ENCODE measurements around the gene ARHGEF16.

ARHGEF16 gene

DNA sequence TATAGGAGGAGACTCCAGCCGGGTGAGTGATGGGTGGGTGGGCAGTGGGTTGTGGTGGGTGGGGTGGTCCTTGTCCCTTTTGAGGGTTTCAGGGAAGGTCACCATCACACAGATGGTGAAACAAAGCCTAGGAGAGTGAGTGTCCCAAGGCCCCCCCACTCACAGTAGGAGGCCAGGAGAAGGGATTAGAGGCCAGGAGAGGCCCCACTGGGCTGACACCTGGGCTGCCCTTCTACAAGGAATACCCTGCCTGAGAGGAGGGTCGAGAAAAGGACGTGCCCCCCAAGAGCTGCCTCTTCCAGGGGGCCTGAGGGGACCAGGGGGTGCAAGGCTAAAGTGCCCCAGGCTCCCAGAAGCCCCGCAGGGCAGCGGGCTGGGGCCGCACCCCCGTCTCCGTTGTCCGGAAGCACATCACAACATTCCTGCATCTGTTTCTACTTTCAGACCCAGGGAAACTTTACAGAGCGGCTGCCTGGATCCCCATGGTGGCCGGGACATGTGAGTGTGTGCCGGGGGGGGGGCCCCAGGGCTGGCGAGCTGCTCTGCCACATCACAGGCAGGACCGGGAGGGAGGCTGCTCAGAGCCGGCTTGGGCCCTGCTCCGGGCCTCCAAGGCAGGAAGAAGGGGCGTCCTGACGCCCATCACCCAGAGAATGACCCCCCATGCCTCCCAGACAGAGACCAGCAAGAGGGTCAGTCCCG lies 68.2 kb downstream of the ARHGEF16 start:
- DNase-seq: no peak

- DNase-seq: no peak
These were observed 69.5 kb downstream of the ARHGEF16 start for GRCh38 chr1:3523980-3524379.

DNA sequence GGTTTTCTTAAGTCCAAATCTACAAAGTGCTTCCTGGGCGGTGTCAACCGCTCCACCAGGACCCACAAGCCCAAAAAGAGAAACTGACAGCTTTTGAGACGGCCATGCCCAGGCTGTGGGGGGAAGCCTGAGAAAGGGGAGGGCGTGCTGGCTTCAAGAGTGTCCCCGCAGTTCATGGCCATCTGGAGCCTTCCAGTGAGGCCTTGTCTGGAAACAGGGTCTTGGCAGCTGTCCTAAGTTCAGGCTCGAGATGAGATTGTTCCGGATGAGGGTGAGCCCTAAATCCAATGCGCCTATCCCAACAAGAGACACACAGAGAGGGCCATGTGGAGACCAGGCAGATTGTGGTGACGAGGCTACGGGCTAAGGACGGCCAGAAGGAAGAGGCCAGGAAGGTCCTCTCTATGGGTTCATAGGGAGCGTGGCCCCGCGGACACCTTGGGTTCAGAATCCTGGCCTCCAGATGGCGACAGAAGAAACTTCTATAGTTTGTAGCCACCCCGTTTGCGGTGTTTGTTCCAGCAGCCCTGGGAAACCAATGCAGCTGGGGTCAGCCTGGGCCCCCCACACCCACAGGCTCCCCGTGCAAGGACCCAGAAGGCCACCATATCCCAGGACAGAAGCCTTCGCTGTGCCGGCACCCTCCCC lies 70.2 kb downstream of the ARHGEF16 start:
- no peak for DNase-seq

DNA sequence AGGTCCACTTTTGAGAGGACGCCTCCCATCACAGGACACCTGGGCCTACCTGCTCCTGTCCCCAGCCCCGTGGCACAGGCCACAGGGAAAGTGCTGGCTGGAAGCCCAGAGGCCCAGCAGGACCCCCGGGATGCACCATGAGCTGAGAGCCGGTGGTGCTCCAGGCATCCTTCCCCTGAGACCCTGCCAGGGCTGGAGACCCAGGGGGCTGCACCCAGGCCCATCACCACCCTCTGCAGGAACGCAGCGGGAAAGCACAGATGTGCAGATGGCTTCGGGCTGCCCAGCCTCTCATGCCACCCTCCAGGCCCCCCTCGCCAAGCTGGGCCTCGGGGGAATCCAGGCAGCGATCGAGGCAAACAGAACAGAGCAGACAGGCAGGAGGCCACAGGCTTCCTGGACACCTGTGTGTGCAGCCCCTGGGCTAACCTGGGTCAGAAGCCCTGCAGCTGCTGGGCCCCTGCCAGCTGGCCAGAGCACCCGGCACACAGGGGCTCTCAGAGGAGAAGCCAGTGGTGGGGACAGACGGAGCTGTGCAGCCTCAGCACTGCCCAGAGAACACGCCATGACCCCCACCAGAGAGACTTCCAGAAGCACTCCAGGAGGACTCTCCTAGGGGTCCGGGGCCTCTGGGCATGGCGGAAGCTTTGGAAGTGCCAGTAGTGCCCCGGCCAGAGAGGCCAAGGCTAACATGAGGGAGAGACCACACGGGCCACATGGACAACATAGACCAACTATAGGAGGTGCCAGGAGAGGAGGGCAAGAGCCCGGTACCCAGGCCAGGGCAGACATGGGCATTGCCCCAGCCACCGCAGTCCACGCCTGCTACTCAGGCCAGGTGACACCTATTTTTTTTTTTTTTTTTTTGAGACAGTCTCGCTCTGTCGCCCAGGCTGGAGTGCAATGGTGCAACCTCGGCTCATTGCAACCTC lies 71.4 kb downstream of the ARHGEF16 start:
- no peak for DNase-seq

- DNase-seq: no peak
These were observed 73.3 kb downstream of the ARHGEF16 start for GRCh38 chr1:3527774-3528173.

DNA sequence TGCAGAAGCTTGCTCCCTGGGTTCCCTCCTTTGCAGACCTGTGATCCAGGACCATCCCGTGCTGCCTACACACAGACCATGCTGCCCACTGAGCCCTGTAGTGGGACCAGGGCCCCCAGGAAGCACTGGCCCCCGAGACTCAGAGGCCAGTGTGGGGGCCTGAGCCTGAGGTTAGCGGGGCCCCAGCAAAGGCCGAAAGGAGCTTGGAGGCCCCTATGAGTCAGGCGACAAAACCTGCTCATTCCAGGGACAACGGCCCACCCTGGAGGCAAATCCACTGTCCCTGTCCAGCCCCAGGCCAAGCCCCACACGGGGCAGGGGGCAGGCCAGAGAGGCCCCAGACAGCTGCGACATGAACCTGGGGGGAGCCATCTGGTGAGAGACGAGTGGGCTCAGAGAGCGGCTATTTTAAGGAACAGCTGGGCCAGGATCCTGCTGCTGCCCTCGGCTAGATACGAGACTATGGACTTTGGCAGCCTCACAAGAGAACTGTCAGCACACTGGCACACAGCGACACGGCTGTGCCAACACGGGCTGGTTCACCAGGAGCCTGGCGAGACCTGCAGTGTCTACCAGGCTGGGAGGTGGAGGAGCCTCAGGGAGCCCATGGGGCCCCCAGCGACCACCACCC lies 74.7 kb downstream of the ARHGEF16 start:
- DNase-seq: no peak

- no peak for DNase-seq
These were observed 75.8 kb downstream of the ARHGEF16 start for GRCh38 chr1:3530086-3530925.

All from NCI-H187 treated with DMSO at 0.1 percent for 48 hours (cell line).